Measurements from ENCODE around the gene RFXANK.

- TF ChIP-seq POLR2A (IDR thresholded peaks at IDR 0.05; ENCODE audit: low read length) (no peak), GATA1 (IDR thresholded peaks at IDR 0.05; ENCODE audit: low read depth, low read length) (no peak)
Measured at GRCh38 chr19:19250196-19250801, 58.2 kb downstream of the RFXANK start.
